Measurements from ENCODE around the gene DSG4.

Gene DSG4, protein sequence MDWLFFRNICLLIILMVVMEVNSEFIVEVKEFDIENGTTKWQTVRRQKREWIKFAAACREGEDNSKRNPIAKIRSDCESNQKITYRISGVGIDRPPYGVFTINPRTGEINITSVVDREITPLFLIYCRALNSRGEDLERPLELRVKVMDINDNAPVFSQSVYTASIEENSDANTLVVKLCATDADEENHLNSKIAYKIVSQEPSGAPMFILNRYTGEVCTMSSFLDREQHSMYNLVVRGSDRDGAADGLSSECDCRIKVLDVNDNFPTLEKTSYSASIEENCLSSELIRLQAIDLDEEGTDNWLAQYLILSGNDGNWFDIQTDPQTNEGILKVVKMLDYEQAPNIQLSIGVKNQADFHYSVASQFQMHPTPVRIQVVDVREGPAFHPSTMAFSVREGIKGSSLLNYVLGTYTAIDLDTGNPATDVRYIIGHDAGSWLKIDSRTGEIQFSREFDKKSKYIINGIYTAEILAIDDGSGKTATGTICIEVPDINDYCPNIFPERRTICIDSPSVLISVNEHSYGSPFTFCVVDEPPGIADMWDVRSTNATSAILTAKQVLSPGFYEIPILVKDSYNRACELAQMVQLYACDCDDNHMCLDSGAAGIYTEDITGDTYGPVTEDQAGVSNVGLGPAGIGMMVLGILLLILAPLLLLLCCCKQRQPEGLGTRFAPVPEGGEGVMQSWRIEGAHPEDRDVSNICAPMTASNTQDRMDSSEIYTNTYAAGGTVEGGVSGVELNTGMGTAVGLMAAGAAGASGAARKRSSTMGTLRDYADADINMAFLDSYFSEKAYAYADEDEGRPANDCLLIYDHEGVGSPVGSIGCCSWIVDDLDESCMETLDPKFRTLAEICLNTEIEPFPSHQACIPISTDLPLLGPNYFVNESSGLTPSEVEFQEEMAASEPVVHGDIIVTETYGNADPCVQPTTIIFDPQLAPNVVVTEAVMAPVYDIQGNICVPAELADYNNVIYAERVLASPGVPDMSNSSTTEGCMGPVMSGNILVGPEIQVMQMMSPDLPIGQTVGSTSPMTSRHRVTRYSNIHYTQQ

DNA sequence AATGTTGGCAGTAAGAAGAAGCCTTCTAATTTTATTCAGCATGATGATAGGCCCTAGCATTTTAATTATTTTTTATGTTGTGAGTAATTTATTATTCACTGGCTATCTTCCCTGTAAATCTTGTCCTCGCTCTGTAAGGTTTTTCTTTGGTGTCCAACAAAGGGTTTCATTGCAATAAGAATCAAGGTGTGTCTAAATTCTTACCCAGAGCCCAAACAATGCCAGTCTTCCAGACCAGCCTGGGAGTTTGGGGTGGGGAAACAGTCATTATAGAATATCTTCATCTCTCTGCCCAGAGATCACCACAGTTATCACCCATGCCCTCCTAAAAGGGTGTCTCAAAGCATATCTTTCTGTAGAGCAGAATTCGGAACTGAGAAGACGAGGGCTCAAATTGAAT, at the start of gene DSG4:
TSS of gene DSG4 (plus strand) at position 301 of the 400 bp plus-strand sequence. CDS start 135 bp downstream, outside the sequence.
- Histone ChIP-seq H3K9me3 (ENCODE audit: control insufficient read depth, insufficient read depth, low read depth, low read length) (no peaks in the 10 kb centered on the region), H3K27ac (ENCODE audit: extremely low read depth, low read depth, low read length) (no peak within 1 kb of the TSS), H3K36me3 (ENCODE audit: control insufficient read depth in 2 of 2, insufficient read depth in 1 of 2, low read length in 2 of 2) (no peaks in the 10 kb centered on the region), H3K4me3 (ENCODE audit: low read depth, low read length) (no peak within 1 kb of the TSS), H3K4me1 (ENCODE audit: control insufficient read depth, insufficient read depth, low read length) (no peaks in the 10 kb centered on the region)
- POLR2A ChIA-PET, result no interaction called here
- CTCF ChIA-PET, result no interaction called here
- TF ChIP-seq ZBTB20 (tag by site-specific recombination; IDR thresholded peaks at IDR 0.05) (no peak), ZNF202 (tag by site-specific recombination; IDR thresholded peaks at IDR 0.05; ENCODE audit: borderline replicate concordance) (no peak), ZNF19 (tag by site-specific recombination; IDR thresholded peaks at IDR 0.05; ENCODE audit: low read depth) (no peak), ZSCAN23 (tag by site-specific recombination; IDR thresholded peaks at IDR 0.05) (no peak), GLIS1 (tag by site-specific recombination; IDR thresholded peaks at IDR 0.05) (no peak), ZBTB7A (tag by site-specific recombination; IDR thresholded peaks at IDR 0.05; ENCODE audit: low read depth) (no peak), ZNF248 (tag by site-specific recombination; IDR thresholded peaks at IDR 0.05) (no peak), OSR2 (tag by site-specific recombination; IDR thresholded peaks at IDR 0.05) (no peak), ZNF394 (tag by site-specific recombination; IDR thresholded peaks at IDR 0.05; ENCODE audit: borderline replicate concordance) (no peak), ZNF174 (tag by site-specific recombination; IDR thresholded peaks at IDR 0.05) (no peak), ZNF140 (tag by site-specific recombination; IDR thresholded peaks at IDR 0.05) (no peak), ZNF214 (tag by site-specific recombination; IDR thresholded peaks at IDR 0.05; ENCODE audit: borderline replicate concordance) (no peak), ZBTB21 (tag by site-specific recombination; IDR thresholded peaks at IDR 0.05) (no peak), ZNF274 (IDR thresholded peaks at IDR 0.05; ENCODE audit: low read length) (no peak), ZNF274 (tag by site-specific recombination; IDR thresholded peaks at IDR 0.05; ENCODE audit: borderline replicate concordance) (no peak), KLF9 (tag by site-specific recombination; IDR thresholded peaks at IDR 0.05; ENCODE audit: low read depth) (no peak)
- TF ChIP-seq, protein P1, sequence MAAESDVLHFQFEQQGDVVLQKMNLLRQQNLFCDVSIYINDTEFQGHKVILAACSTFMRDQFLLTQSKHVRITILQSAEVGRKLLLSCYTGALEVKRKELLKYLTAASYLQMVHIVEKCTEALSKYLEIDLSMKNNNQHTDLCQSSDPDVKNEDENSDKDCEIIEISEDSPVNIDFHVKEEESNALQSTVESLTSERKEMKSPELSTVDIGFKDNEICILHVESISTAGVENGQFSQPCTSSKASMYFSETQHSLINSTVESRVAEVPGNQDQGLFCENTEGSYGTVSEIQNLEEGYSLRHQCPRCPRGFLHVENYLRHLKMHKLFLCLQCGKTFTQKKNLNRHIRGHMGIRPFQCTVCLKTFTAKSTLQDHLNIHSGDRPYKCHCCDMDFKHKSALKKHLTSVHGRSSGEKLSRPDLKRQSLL (tag by site-specific recombination; IDR thresholded peaks at IDR 0.05), result no peak
- TF ChIP-seq, protein P2, sequence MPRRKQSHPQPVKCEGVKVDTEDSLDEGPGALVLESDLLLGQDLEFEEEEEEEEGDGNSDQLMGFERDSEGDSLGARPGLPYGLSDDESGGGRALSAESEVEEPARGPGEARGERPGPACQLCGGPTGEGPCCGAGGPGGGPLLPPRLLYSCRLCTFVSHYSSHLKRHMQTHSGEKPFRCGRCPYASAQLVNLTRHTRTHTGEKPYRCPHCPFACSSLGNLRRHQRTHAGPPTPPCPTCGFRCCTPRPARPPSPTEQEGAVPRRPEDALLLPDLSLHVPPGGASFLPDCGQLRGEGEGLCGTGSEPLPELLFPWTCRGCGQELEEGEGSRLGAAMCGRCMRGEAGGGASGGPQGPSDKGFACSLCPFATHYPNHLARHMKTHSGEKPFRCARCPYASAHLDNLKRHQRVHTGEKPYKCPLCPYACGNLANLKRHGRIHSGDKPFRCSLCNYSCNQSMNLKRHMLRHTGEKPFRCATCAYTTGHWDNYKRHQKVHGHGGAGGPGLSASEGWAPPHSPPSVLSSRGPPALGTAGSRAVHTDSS (tag by site-specific recombination; IDR thresholded peaks at IDR 0.05), result no peak
- TF ChIP-seq, protein P3, sequence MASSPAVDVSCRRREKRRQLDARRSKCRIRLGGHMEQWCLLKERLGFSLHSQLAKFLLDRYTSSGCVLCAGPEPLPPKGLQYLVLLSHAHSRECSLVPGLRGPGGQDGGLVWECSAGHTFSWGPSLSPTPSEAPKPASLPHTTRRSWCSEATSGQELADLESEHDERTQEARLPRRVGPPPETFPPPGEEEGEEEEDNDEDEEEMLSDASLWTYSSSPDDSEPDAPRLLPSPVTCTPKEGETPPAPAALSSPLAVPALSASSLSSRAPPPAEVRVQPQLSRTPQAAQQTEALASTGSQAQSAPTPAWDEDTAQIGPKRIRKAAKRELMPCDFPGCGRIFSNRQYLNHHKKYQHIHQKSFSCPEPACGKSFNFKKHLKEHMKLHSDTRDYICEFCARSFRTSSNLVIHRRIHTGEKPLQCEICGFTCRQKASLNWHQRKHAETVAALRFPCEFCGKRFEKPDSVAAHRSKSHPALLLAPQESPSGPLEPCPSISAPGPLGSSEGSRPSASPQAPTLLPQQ (tag by site-specific recombination; IDR thresholded peaks at IDR 0.05), result no peak
- TF ChIP-seq, protein P4, sequence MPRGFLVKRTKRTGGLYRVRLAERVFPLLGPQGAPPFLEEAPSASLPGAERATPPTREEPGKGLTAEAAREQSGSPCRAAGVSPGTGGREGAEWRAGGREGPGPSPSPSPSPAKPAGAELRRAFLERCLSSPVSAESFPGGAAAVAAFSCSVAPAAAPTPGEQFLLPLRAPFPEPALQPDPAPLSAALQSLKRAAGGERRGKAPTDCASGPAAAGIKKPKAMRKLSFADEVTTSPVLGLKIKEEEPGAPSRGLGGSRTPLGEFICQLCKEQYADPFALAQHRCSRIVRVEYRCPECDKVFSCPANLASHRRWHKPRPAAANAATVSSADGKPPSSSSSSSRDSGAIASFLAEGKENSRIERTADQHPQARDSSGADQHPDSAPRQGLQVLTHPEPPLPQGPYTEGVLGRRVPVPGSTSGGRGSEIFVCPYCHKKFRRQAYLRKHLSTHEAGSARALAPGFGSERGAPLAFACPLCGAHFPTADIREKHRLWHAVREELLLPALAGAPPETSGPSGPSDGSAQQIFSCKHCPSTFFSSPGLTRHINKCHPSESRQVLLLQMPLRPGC (tag by site-specific recombination; IDR thresholded peaks at IDR 0.05), result no peak
